GM19025 (cell line): ENCODE data around the gene SLX9.
"Not testable (repeated sequence)": the region's sequence is repeated elsewhere in the genome, so short reads cannot be mapped to it uniquely, and the experiment has no call there.

Experiments used
- ATAC-seq: cut with Tn5 transposase; IDR thresholded peaks from one replicate; pipeline ENCODE4 v1.9.1; 2021; ENCODE audit warnings: mild to moderate bottlenecking, low read depth, moderate library complexity; ENCODE audit not compliant: unreplicated experiment

Gene SLX9

DNA sequence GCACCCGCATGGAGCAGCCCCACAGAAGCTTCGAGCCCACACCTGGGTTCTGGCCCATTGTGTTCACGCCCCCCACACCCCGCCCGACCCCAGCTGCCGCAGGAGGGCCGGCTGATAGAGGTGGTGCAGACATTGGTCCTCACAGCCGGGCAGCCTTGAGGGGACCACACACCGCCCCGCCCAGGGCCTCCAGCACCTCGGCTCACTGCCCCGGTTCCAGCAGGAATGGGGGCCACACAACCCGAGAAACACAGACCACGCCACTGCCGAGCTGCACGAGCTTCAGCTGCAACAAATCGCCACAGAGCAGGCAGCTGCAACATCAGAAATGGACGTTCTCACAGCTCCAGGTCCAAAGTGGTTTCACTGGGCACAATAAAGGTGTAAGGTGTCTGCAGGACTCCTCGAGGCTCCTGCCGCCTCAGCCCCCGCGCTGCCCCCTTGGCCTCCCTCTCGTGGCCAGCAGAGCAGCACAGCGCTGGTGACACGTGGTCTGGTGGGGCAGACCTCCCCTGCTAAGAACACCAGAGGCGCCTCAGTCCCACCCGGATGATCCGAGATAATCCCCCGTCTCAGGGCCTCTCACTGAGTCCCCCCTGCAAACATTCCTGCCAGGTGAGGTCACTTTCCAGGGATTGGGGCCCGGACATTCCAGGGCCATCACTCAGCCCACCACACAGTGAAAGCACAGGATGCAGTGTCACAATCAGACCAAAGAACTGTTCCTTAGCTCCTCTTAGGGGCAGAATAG lies 72.3 kb downstream of the SLX9 start:
- no peak for ATAC-seq

DNA sequence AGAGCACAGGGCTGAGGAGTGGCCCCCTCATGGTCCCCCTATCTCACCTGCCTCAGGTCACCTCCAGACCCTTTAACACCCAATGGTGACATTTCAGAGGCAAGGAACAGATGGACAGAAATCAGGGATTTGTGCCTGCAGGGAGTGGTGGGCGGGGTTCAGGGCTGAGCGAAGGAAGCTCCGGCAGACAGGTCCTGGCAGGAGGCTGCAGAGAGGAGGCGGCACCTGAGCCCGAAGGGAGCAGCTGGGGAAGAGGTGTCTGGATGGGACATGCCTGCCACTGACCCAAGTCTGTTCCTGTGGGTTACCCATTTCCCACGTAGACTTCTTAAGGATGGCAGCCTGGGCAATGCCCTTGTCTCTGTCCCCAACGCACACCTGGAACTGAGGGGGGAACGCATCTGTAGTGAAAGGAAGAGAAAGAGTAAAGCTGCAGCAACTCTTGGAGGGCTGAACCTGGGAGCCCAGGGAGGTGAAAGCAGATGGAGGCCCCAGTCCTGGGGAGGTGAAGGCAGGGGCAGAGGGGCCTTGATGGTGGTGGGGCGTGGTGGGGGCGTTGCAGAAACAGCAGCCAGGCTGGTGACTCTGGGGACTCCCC lies 72.9 kb downstream of the SLX9 start:
- ATAC-seq = no peak

DNA sequence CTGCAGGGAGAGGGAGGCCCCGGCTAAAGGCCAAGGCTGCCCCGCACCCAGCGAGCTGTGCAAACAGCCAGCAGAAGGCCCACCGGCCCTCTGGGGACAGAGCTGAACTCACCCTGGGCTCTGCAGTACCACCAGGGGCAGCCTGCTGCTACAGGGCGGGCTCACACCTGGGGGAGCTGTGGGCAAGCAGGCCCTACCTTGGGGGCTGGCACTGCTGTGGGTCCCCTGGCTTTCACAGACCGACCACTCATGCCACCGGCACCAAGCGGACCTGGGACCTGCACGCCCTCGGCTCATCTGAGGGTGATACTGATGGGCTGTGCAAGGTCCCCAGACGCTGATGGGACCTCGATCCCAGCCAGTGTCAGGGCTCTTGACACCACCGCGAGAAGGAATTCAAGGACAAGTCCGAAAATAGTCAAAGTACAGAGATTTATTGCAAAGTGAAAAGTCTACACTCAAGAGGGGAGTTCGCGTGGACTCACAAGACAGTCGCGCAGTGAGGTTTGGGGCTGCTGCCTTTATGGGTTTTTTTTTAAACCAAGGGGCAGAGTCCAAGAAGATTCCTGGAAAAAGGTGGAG lies 73.5 kb downstream of the SLX9 start:
- ATAC-seq = no peak

DNA sequence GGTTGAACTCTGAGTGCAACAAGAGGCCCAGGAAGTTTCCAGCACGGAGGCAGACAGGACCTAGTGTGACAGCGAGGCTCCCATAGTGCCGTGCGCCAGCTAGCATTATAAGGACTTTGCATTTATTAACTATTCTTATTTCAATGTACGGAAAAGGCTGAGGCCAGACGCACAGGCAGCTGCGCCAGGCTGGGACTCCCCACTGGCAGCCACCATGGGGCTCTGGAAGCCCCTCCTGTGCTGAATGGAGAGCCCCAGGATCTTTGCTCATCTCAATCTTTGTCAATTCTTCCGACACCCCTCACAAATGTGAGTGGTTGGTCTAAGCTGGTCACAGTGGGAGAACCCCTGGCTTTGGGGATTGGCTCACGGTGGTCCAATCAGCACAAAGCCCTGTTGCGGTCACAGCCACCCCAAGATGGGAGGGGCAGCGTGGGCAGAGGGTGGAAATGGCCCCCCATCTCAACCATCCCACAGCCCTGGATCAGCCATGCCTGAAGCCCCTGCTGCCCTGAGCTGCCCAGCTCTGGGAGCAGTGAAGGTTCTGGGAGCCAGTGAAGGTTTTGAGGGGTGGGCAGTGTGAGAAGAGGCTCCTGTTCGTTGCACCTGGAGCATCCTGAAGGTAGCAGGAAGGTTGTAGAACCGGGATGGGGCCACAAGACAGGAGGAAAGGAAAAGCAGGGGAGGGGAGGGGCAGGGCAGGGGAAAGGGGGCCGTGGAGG lies 75.1 kb downstream of the SLX9 start:
- no peak for ATAC-seq

DNA sequence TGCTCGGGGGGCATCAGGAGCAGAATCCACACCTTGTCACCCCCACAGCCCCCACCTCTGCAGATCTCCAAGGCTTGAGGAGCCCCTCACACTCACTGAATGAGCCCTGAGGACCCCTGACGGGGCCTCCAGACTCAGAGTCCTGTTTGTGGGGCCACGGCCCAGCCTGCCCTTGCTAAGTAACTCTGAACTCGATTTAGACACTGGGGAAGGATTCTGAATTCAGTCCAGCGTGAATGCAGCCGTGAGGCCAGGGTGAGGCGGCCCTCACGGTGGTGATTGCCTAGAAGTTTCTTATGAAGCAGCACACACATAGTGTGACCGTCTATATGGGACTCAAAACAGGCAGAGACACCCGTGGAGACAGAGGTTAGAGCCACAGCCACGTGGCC lies 75.6 kb downstream of the SLX9 start:
- ATAC-seq = no peak

DNA sequence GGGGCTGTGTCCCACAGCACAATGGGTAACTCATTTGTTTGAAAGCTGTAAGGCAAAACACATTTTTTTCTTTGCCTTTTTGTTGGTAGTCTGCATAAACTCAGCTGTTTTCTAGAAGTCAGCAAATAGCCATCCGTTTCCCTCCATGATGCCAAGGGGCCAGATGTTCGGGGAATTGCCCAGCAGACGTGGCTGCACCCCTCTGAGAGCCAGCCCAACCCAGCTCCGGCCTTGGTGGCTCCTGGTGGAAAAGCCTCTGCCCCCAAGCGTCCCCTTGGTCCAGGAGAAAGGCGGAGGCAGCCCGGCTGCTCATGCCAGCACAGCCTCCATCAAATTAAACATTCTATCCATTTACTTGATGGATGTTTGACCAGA lies 76.2 kb downstream of the SLX9 start:
- ATAC-seq = no peak

DNA sequence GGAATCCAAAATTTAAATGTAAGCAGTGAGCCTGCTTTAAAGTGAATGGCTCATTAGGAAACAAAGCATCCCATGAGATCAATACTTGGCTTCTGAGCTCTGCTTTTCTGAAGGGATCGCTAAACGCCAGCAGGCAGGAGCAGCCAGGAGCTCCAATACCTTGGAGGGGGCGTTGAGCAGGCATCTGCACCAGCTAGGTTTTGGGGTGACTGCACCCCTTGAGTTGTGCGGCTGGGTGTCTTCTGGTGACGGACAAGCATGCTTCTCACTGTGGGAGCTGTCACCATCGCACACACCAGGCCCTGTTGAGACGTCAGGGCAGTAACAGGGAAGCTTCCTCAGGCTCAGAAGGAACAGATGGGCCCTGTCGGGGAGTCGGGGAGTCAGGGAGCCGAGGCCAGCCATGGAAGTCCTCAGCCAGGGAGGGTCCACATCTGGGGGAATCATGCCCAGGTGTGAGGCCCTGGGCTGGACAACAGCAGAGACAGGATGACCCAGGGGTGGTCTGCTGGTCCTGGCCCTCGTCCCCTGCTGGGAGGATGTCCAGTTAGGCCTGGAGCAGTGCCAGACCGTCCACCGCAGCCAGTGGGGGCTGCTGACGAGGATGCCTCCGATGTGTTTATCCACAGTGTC lies 76.7 kb downstream of the SLX9 start:
- no peak for ATAC-seq

DNA sequence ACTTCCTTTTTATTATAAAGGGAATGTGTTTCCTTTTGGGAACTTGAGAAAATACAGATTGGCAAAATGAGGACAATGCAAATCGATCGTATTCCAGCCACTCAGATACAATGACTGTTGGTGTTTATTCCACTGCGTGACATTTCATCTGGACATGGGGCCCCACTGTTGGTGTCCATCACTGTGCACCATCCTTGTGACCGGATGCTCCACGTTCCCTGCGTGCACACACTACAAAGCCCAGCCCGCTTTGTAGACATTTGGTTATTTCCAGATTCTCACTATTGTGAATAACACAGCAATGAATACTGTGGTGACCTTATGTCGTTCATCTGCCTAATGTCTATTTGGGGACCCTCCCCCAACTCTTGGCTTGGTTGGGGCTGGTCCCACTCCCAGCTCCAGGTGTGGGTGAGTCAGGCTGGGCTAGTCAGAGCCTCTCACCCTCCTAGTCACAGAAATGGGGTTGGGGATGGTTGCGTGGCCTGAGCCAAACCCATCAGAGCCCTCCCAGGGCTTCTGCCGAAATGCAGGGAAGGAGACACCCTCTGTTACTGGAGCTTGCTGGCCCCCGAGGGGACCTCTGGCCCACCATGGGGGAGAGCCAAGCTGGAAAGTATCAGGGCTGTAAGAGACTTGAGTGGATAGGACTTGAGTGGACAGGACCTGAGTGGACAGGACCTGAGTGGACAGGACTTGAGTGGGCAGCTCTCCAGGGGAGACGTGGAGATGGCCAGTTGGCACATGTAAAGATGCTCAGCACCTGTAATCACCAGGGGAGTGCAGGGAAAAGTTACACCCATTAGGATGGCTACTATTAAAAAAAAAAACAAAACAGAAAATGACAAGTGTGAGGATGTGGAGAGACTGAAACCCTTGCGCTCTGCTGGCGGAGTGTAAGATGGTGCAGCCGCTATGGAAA lies 77.5 kb downstream of the SLX9 start:
- ATAC-seq = no peak

DNA sequence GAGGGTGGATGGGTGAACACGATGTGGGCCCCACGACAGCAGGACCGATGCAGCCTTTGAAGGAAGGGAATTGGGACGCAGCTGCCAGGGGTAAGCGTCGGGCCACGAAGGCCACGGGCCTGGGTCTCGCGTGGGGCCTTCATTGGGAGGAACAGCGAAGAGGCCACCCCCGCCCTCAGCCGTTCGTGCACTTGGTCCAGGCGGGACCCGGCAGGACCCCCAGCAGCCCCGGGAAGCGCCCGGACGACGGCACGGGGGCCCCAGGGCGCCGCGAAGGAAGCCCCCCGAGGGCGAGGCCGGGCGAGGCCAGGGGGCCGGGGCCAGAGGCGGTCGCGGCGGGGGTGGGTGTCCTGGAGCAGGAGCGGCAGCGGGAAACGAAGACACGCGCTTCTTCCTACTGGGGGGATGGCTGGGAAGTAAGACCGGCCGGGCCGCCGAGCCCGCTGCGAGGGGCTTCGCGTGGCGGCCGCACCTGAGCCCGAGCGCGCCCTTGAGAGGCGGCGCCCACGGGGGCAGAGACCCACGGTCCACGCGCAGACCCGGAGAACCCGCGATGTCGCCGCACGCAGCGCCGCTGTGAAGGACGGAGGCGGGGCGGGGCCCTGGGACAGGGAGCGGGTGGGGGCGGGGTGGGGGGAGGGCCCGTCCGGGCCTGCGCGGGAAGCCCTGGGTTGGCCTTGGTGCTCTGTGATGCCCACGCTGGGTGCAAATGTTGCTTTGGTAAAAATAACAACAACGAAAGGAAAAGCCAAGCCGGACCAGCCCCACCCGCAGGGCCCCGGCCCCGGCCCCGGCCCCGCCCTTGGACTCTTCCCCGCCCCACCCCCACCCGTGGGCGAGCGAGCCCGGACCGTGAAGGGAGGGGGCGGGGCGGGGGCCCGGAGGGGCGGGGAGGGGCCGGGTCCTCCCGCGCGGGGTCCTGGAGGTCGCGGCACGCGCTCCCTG lies 78.6 kb downstream of the SLX9 start:
- no peak for ATAC-seq

DNA sequence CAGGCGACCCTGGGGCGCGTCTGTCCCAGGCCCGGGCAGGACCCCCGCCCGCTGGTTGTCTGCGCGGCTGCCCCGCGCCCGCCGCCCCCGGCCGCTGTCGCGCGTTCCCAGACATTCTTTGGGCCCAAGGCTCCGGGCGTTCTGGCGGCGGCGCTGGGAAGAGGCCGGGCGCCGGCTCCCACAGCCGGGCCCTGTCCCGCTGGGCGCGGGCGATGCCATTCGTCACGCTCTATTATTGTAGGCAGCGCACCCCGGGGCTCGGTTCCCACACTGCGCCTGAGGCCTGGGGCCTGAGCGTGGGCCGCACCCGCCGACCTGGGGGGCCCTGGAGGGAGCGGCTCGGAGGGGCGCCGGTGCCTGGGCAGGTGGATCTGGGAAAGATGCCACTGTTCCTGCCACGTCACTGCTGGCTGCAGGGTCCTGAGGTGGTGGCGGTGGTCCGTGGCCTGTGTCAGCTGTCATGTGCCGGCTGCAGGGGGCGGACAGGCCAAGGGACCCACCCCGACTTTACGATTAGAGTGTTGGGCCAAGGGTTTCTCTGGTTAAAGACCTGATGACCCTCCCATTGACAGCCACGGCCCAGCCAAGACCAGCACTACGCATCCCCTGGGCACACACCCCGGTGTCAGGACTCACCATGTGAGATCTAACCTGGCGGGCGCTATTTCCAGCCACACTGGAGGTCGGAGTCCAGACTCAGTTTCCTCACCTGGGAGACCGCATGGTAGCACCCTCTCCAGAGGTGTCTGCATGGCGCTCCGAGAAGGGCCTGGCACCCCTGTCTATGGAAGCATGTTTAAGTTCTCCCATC lies 79.5 kb downstream of the SLX9 start:
- no peak for ATAC-seq

DNA sequence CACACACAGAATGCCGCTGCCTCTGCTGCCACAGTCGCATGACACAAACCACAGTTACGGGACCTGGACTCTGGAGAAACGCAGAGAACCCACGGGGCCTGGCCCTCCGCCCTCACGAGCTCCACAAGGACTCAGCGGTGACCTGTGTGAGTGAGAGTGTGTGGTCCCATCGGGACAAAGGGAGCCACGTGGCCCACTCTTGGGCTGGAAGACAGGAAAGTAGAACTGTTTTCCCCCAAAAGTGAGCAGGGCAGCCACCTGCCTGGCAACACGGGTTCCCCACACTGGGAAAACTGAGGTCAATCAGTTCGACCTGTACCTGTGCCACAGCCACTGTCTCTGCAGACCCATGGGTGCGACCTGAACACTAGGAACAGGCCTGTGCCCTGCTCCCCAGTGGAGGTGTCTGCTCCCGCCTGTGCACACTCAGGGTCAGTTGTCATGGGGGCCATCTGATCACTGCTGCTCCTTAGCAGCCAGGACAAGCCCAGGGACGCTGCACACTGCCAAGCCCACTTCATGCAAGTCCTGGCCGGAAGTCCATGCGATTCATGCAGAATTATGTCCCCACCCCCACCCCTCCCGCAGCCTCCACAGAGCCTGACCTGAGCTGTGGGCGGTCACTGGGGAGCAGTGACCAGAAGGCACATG lies 80.2 kb downstream of the SLX9 start:
- ATAC-seq = no peak

DNA sequence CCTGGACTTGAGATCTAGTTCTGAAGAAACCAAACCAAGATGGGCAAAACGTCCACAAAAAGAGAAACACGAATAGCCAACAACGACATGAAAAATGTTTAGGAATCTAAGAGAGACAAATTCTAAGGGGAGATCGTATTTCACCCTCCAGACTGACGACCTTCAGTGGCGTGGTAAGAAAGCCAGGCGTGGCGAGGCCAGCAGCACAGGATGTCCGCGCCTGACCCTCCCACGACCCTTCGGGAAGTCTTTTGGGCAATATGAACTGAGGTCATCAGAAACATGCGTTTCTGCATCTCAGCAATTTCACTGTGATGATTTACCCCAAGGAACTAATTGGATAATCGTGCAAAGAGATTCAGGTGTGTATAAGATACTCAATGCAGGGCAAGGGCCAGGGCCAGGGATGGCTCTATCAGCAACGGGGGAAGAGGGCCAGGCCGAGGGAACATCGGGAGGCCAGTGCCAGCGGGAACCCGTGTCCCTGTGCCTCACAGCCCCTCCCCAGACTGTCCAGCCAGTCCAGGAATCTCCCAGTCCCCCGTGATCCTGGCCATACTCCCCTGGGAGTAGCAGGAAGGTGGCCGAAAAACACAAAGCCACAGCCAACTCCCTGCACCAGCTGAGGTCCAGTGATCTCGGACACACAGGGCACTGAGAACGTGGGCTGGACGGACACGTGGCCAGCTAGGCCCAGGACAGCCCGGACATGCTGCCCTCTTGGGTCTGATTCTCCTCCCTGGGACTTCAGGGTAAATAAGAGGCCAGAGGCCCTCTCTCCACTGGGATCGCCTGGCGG lies 81.0 kb downstream of the SLX9 start:
- ATAC-seq = no peak

DNA sequence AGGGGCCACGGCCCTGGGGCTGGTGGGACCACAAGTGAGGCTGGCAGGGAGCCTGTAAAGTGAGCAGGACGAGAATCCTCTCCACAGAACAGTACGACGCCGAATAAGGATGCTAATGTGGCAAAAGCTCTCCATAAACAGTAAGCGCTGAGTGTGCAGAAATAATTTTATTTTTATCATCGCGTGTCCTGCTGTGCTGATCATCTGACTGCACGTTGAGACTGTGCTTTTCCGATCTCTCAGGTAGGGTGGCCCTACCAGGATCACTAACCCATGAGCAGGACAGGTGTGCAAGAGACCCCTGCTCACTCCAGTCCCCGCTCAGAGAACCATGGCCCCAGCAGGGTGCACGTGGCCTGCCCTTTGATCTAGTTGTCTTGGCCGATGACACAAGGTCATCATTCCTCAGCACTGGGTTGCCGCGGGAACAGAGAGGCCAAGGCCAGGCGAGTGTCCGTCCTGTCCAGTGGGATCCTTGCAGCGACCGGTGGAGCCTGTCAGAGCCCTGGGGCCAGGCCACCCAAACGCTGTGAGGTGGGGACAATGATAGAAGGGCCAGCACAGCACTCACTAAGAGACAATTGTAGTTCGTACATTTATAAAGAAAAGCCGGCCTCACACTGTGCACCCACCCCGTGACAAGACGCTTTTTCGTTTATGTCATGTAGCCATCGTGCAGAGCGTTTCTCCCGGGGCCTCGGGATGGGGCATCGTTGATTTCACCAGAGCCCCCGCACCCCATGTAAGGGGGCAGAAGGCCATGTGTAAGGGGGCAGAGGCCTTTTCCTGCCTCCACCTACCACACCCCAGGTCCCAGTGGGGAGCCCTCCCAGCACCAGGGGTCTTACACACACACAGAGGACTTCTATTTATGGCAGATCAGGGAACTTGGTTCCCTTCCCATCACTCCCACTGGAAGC lies 81.9 kb downstream of the SLX9 start:
- no peak for ATAC-seq

DNA sequence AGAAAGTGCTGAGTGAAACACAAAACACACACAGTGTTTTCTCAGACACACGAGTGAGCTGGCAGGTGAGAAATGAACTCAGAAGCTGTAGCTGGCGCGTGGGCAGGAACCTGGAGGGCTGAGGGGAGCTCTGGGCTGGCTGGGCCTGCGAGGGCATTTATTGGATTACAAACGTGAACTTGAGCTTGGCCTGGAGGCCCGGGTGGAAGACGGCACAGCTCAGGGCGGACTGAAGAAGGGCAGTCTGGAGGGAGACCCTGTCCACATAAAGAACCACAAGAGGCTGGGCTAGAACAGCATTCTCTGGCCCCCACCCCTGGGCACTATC lies 82.5 kb downstream of the SLX9 start:
- ATAC-seq = no peak

DNA sequence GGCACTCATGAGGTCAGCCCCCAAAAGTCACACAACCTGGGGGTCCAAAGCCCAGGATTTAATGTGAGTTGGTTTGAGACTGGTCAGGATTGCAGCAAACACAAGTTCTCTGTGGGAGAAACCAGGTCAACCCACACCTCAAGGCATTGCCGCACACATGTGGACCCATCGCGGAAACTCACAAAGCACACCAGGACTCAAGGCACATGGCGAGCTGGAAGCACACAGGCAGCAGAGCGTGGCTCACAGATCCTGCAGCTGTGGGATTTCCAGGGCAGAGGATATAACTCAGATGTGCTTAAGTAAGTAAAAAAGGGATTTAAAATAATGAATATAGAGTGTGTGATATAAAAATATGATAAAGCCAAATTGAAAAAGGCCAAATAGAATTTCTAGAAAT lies 82.9 kb downstream of the SLX9 start:
- no peak for ATAC-seq

DNA sequence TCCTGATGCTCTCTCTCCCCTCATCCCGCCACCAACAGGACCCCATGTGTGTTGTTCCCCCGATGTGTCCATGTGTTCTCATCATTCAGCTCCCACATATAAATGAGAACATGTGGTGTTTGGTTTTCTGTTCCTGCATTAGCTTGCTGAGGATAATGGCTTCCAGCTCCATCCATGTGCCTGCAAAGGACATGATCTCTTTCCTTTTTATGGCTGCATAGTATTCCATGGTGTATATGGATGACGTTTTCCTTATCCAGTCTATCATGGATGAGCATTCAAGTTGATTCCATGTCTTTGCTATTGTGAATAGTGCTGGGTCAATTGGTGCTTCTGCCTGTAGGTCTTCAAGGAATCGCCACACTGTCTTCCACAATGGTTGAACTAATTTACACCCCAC lies 84.7 kb downstream of the SLX9 start:
- ATAC-seq = not testable (repeated sequence)
